Endothelial cell (in vitro differentiated cells): ENCODE data around the gene PRMT7. TPM values are rescaled to one million over a fixed set of nuclear protein-coding genes. Genes with fewer than 3 reads are reported as not detected.

Source experiments
- DNase-seq: peaks from one replicate; pipeline ENCODE4 v3.0.0; 2021; ENCODE audit warnings: low spot score
- H3K27ac Mint-ChIP-seq: one replicate; pipeline ENCODE4 v1.8.0; 2021; ENCODE audit warnings: mixed read lengths, inconsistent platforms; ENCODE audit not compliant: unreplicated experiment
- H3K27me3 Mint-ChIP-seq: one replicate; pipeline ENCODE4 v1.8.0; 2021; ENCODE audit warnings: mild to moderate bottlenecking, moderate library complexity, mixed read lengths, inconsistent platforms; ENCODE audit not compliant: unreplicated experiment
- H3K36me3 Mint-ChIP-seq: one replicate; pipeline ENCODE4 v1.8.0; 2021; ENCODE audit warnings: mild to moderate bottlenecking, low read depth, mixed read lengths, inconsistent platforms; ENCODE audit not compliant: unreplicated experiment
- H3K4me1 Mint-ChIP-seq: one replicate; pipeline ENCODE4 v1.8.0; 2021; ENCODE audit warnings: mild to moderate bottlenecking, mixed read lengths, inconsistent platforms; ENCODE audit not compliant: unreplicated experiment
- H3K4me3 Mint-ChIP-seq: one replicate; pipeline ENCODE4 v1.8.0; 2021; ENCODE audit warnings: mild to moderate bottlenecking, mixed read lengths, inconsistent platforms; ENCODE audit not compliant: unreplicated experiment
- H3K9me3 Mint-ChIP-seq: one replicate; pipeline ENCODE4 v1.8.0; 2021; ENCODE audit warnings: mixed read lengths, inconsistent platforms; ENCODE audit not compliant: unreplicated experiment
- CTCF ChIP-seq: fragments of 200-600 bp; sonication (generic); IDR thresholded peaks from one replicate; pipeline ENCODE4 v1.5.0; 2021; ENCODE audit warnings: antibody characterized with exemption; ENCODE audit not compliant: unreplicated experiment
- total RNA-seq: library from RNA; stranded (reverse); fragmentation: NEBNext Ultra II Directional; extraction: Animal tissue kit (Norgen Biotek cat#: 25700); gene quantifications from one replicate; pipeline ENCODE4 v1.2.1, GENCODE V29; 2021; ENCODE audit not compliant: unreplicated experiment

The PRMT7 gene
- total RNA-seq, 1 donor from 2014 or later = 42.8 TPM

DNA sequence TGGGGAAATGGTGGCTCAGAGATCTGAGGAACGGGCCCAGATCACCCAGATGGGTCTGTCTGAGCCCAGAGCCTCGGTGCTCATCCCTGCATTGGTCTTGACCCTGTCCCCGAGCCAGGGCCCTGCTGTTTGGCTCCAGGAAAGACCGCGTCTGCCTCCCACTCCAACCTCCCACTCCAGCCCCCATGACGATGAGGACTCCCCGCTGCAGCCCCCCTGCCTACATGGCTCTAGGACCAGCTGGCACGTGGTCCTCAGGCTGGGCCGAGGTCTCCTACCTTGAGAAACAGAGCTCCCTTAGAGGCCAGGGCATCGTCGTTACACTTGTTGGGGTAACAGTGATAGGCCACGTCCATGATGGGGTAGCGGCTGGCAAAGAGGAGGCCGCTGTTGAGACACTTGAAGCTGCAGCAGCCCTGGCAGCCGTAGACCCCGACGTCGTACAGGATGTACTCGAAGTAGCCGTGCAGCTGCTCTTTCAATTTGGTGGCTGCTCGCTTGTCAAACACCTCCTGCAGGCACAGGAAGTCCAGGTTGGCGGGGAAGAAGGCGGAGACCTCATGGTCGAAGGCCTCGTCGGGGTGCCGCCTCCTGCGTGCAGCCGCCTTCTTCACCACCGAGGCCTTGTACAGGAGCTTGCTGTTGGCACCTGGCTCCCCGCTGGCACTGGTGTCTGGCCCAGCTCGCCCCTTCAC, 59.9 kb downstream of the PRMT7 start:
- Mint-ChIP-seq H3K4me1 (no peaks in the 10 kb centered on the region), H3K36me3 (no peaks in the 10 kb centered on the region), H3K27me3 (peaks cover 9% of the 10 kb centered on the region), H3K9me3 (no peaks in the 10 kb centered on the region), H3K4me3 (no peak overlapping the region), H3K27ac (no peak overlapping the region)
- DNase-seq = no peak
- TF ChIP-seq CTCF = no peak

GRCh38 chr16:68371276-68371651, 60.4 kb downstream of the PRMT7 start:
- Mint-ChIP-seq H3K9me3 (no peaks in the 10 kb centered on the region), H3K27ac (no peak overlapping the region), H3K27me3 (peaks cover 9% of the 10 kb centered on the region), H3K36me3 (no peaks in the 10 kb centered on the region), H3K4me3 (no peak overlapping the region), H3K4me1 (no peaks in the 10 kb centered on the region)
- no peak for DNase-seq
- TF ChIP-seq CTCF = no peak

- no peaks in the 10 kb centered on the region for H3K4me1 Mint-ChIP-seq
- H3K27me3 Mint-ChIP-seq = peaks cover 9% of the 10 kb centered on the region
- TF ChIP-seq CTCF = no peak
- no peak overlapping the region for H3K27ac Mint-ChIP-seq
- no peak for DNase-seq
- no peaks in the 10 kb centered on the region for H3K9me3 Mint-ChIP-seq
- H3K36me3 Mint-ChIP-seq = no peaks in the 10 kb centered on the region
- H3K4me3 Mint-ChIP-seq = no peak overlapping the region
Observed at GRCh38 chr16:68371706-68372380, 61.0 kb downstream of the PRMT7 start.

DNA sequence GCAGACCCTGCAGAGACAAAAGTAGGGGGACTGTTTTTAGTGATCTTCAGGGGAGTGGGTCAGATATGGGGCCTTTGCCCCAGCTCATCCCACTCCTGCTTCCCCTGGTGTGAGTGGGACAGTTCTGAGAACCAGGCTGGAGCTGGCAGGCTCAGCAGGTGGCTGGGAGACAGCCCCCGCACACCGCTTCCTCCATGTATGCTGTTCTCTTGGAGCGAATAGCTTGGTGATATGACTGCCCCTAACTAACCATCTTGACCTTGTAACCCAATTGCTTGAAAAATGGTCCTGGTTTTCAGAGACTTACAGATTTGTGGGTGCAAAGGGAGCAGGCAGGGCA, 61.5 kb downstream of the PRMT7 start:
- Mint-ChIP-seq H3K36me3 (no peaks in the 10 kb centered on the region), H3K9me3 (no peaks in the 10 kb centered on the region), H3K27me3 (peaks cover 5% of the 10 kb centered on the region), H3K4me1 (no peaks in the 10 kb centered on the region), H3K4me3 (no peak overlapping the region), H3K27ac (no peak overlapping the region)
- no peak for TF ChIP-seq CTCF
- DNase-seq = no peak

DNA sequence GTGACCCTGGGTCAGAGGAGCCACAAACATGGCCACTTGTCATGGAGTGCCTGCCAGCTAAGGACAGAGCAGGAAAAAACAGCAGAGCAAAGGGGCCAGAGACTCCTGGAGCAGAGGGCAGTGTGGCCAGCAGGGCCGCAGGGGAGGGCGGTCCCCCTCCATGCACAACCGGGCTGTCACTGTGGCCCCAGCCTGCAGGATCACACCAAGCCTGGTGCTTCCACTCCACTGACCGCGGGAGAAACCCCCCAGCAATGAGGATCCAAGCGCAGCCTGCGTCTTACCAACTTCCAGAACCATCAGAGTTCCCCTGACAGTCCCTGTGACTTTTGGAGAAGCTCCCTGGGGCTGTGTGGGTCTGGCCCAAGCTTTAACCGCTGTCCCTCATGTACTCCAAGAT, 62.0 kb downstream of the PRMT7 start:
- Mint-ChIP-seq H3K4me1 (no peaks in the 10 kb centered on the region), H3K36me3 (no peaks in the 10 kb centered on the region), H3K27me3 (peaks cover 5% of the 10 kb centered on the region), H3K4me3 (no peak overlapping the region), H3K27ac (no peak overlapping the region), H3K9me3 (no peaks in the 10 kb centered on the region)
- DNase-seq = no peak
- no peak for TF ChIP-seq CTCF
